WTC11 (cell line): ENCODE measurements around the gene FGF1. TPM values are rescaled to one million over a fixed set of nuclear protein-coding genes. Genes with fewer than 3 reads are reported as not detected.
A peak's percentile ranks its signal among the peaks of the same experiment; 100 is the strongest.

Experiments used
- ATAC-seq: fragments of 200-7000 bp; cut with Tn5 transposase; 2 replicates; pipeline ENCODE4 v1.10.0; 2021; ENCODE audit warnings: mild to moderate bottlenecking, moderate library complexity
- CTCF ChIA-PET: fragments of 300-600 bp; sonication (Branson Sonifier 250); formaldehyde crosslinking; loops from one replicate; lab custom pipeline; 2021; ENCODE audit warnings: antibody characterized with exemption; lab: Charles Lee
- POLR2A ChIA-PET: fragments of 350-600 bp; sonication (Branson Sonifier 250); formaldehyde crosslinking; loops from one replicate; lab custom pipeline; 2021; ENCODE audit warnings: antibody characterized with exemption; lab: Charles Lee
- DNase-seq: peaks from one replicate; pipeline ENCODE4 v3.0.0; 2021; ENCODE audit warnings: low spot score
- H3K27ac Mint-ChIP-seq: 2 replicates; pipeline ENCODE4 v1.8.0; 2021; ENCODE audit warnings: mixed read lengths
- H3K27me3 Mint-ChIP-seq: 2 replicates; pipeline ENCODE4 v1.8.0; 2021; ENCODE audit warnings: low read depth, mild to moderate bottlenecking, moderate library complexity, mixed read lengths
- H3K36me3 Mint-ChIP-seq: 2 replicates; pipeline ENCODE4 v1.8.0; 2021; ENCODE audit warnings: mixed read lengths
- H3K4me1 Mint-ChIP-seq: 2 replicates; pipeline ENCODE4 v1.8.0; 2022; ENCODE audit warnings: mixed read lengths
- H3K4me3 Mint-ChIP-seq: 2 replicates; pipeline ENCODE4 v1.8.0; 2021; ENCODE audit warnings: mild to moderate bottlenecking, moderate library complexity, mixed read lengths
- H3K9me3 Mint-ChIP-seq: 2 replicates; pipeline ENCODE4 v1.8.0; 2021; ENCODE audit warnings: mixed read lengths
- ATF6 ChIP-seq: sonication (generic); formaldehyde crosslinking; IDR thresholded peaks from 2 replicates; pipeline ENCODE4 v1.8.1; 2023; ENCODE audit warnings: mild to moderate bottlenecking, missing genetic modification reagents
- CREB1 ChIP-seq: sonication (generic); formaldehyde crosslinking; IDR thresholded peaks from 2 replicates; pipeline ENCODE4 v1.8.0; 2023; ENCODE audit warnings: mild to moderate bottlenecking, missing genetic modification reagents
- CREM ChIP-seq: sonication (generic); formaldehyde crosslinking; IDR thresholded peaks from 2 replicates; pipeline ENCODE4 v1.8.1; 2022; ENCODE audit warnings: mild to moderate bottlenecking, missing genetic modification reagents, moderate library complexity
- E2F5 ChIP-seq: sonication (generic); formaldehyde crosslinking; IDR thresholded peaks from 2 replicates; pipeline ENCODE4 v1.8.1; 2022; ENCODE audit warnings: mild to moderate bottlenecking, moderate library complexity, missing genetic modification reagents
- FOXP1 ChIP-seq: sonication (generic); formaldehyde crosslinking; IDR thresholded peaks from 2 replicates; pipeline ENCODE4 v1.8.0; 2022; ENCODE audit warnings: missing genetic modification reagents, mild to moderate bottlenecking, moderate library complexity, borderline replicate concordance
- GRHL2 ChIP-seq: fragments of 250-450 bp; sonication (Bioruptor Pico); IDR thresholded peaks from 2 replicates; pipeline ENCODE4 v1.8.0; 2022; ENCODE audit warnings: mild to moderate bottlenecking, moderate library complexity; ENCODE audit not compliant: insufficient replicate concordance, severe bottlenecking
- GTF2I ChIP-seq: fragments of 250-450 bp; sonication (Bioruptor Pico); conservative IDR thresholded peaks from 2 replicates; pipeline ENCODE4 v1.4.0; 2021; ENCODE audit warnings: mild to moderate bottlenecking
- NR2C2 ChIP-seq: sonication (generic); formaldehyde crosslinking; IDR thresholded peaks from 2 replicates; pipeline ENCODE4 v1.8.0; 2022; ENCODE audit warnings: mild to moderate bottlenecking, missing genetic modification reagents
- SP1 ChIP-seq: sonication (generic); formaldehyde crosslinking; conservative IDR thresholded peaks from 2 replicates; pipeline ENCODE4 v1.8.1; 2022; ENCODE audit warnings: missing genetic modification reagents
- TP53 ChIP-seq: sonication (generic); formaldehyde crosslinking; IDR thresholded peaks from 2 replicates; pipeline ENCODE4 v1.8.1; 2023; ENCODE audit warnings: mild to moderate bottlenecking, missing genetic modification reagents
- ZBTB21 ChIP-seq: sonication (generic); formaldehyde crosslinking; IDR thresholded peaks from 2 replicates; pipeline ENCODE4 v1.8.1; 2023; ENCODE audit warnings: mild to moderate bottlenecking, missing genetic modification reagents, borderline replicate concordance
- ZMAT4 ChIP-seq: fragments of 250-450 bp; sonication (Bioruptor Pico); IDR thresholded peaks from 2 replicates; pipeline ENCODE4 v1.9.0; 2021; ENCODE audit warnings: mild to moderate bottlenecking
- total RNA-seq: library from RNA; stranded (reverse); gene quantifications from 3 replicates; pipeline ENCODE4 v1.2.3, GENCODE V29; 2021
- TF ChIP-seq, protein P1 (sequence below): sonication (generic); formaldehyde crosslinking; IDR thresholded peaks from 2 replicates; pipeline ENCODE4 v1.8.0; 2022; ENCODE audit warnings: mild to moderate bottlenecking, missing genetic modification reagents
- TF ChIP-seq, protein P2 (sequence below): sonication (generic); formaldehyde crosslinking; conservative IDR thresholded peaks from 2 replicates; pipeline ENCODE4 v1.8.1; 2023; ENCODE audit warnings: mild to moderate bottlenecking, low read depth, missing genetic modification reagents, moderate library complexity
- TF ChIP-seq, protein P3 (sequence below): fragments of 250-450 bp; sonication (Bioruptor Pico); IDR thresholded peaks from 2 replicates; pipeline ENCODE4 v1.9.0; 2021; ENCODE audit warnings: mild to moderate bottlenecking, borderline replicate concordance
- TF ChIP-seq, protein P4 (sequence below): sonication (generic); formaldehyde crosslinking; IDR thresholded peaks from 2 replicates; pipeline ENCODE4 v1.8.0; 2022; ENCODE audit warnings: mild to moderate bottlenecking, missing genetic modification reagents
- TF ChIP-seq, protein P5 (sequence below): sonication (generic); formaldehyde crosslinking; IDR thresholded peaks from 2 replicates; pipeline ENCODE4 v1.8.1; 2022; ENCODE audit warnings: low read depth, missing genetic modification reagents, borderline replicate concordance
- TF ChIP-seq, protein P6 (sequence below): fragments of 200-600 bp; IDR thresholded peaks from 2 replicates; pipeline ENCODE4 v1.8.0; 2022; ENCODE audit warnings: antibody characterized with exemption

FGF1 gene
- total RNA-seq, 1 experiment from 2014 or later = 0.55 TPM

DNA sequence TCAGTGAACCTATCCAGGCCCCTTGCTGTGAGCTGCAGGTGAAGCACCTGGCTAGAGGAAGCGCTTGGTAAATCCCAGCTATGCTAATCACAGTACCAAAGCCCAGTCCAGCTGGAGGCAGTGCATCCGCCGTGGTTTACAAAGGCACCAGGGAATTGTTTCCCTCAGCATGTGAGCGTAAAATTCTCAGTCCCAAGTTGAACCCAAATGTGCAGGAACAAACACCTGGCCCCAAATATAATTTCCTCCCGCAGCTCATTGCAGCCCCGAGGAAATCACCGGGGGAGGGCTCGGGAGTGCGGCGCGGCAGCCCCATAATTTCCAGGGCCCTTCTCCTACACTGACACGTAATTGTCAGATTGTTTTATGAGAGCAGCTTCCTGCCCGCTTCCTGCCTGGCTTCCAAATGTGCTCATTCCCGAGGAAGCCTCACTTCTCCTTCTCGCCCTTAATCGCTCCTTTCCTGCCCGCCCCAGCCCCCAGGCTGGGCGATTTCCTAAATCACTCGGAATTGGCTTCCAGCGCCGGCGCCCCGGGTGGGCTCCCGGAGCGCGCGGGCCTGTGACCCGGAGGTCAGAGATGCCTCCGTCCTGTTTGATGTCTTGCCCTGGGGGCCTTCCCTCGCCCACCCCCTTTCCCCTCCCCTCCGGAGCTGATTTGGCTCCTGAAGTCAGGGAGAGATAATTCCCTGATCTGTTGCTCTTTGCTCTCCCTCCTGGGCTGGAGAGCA is 134.4 kb downstream of the FGF1 start (continued):
- TF ChIP-seq, protein P1, sequence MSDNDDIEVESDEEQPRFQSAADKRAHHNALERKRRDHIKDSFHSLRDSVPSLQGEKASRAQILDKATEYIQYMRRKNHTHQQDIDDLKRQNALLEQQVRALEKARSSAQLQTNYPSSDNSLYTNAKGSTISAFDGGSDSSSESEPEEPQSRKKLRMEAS (CRISPR knock-in tag) = no peak
- TF ChIP-seq SP1 (CRISPR knock-in tag) = no peak; the same call in 1 of the 2 replicates
- TF ChIP-seq CREM (CRISPR knock-in tag) = no peak
- no peak for TF ChIP-seq CREB1 (CRISPR knock-in tag)
- no peak for TF ChIP-seq NR2C2
- TF ChIP-seq TP53 (CRISPR knock-in tag) = no peak
- TF ChIP-seq ZBTB21 (CRISPR knock-in tag) = no peak
- TF ChIP-seq, protein P2, sequence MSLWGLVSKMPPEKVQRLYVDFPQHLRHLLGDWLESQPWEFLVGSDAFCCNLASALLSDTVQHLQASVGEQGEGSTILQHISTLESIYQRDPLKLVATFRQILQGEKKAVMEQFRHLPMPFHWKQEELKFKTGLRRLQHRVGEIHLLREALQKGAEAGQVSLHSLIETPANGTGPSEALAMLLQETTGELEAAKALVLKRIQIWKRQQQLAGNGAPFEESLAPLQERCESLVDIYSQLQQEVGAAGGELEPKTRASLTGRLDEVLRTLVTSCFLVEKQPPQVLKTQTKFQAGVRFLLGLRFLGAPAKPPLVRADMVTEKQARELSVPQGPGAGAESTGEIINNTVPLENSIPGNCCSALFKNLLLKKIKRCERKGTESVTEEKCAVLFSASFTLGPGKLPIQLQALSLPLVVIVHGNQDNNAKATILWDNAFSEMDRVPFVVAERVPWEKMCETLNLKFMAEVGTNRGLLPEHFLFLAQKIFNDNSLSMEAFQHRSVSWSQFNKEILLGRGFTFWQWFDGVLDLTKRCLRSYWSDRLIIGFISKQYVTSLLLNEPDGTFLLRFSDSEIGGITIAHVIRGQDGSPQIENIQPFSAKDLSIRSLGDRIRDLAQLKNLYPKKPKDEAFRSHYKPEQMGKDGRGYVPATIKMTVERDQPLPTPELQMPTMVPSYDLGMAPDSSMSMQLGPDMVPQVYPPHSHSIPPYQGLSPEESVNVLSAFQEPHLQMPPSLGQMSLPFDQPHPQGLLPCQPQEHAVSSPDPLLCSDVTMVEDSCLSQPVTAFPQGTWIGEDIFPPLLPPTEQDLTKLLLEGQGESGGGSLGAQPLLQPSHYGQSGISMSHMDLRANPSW (CRISPR knock-in tag) = no peak
- 0 out of 2 replicates have a peak, but pooled peaks have one; percentile 68 for TF ChIP-seq E2F5

- no peak overlapping the region for H3K4me3 Mint-ChIP-seq
- ATAC-seq = no peak
- no peaks in the 10 kb centered on the region for H3K36me3 Mint-ChIP-seq
- ChIA-PET CTCF (interaction anchor here (0.9 to 6.3 kb wide), 15 partner anchors 146 to 398 kb away, joined by 3 to 59 read pairs (median 7); partner anchors contain the start of gene SPRY4), POLR2A (interaction anchor here (1.8 kb wide), 1 partner anchor 223 kb away, joined by 4 read pairs; no protein-coding TSS in a partner anchor)
- H3K27ac Mint-ChIP-seq = peak overlapping the region; percentile 81
- H3K27me3 Mint-ChIP-seq = no peaks in the 10 kb centered on the region
- no peak for DNase-seq
- no peaks in the 10 kb centered on the region for H3K9me3 Mint-ChIP-seq
- peaks cover 64% of the 10 kb centered on the region for H3K4me1 Mint-ChIP-seq
- TF ChIP-seq, protein P3, sequence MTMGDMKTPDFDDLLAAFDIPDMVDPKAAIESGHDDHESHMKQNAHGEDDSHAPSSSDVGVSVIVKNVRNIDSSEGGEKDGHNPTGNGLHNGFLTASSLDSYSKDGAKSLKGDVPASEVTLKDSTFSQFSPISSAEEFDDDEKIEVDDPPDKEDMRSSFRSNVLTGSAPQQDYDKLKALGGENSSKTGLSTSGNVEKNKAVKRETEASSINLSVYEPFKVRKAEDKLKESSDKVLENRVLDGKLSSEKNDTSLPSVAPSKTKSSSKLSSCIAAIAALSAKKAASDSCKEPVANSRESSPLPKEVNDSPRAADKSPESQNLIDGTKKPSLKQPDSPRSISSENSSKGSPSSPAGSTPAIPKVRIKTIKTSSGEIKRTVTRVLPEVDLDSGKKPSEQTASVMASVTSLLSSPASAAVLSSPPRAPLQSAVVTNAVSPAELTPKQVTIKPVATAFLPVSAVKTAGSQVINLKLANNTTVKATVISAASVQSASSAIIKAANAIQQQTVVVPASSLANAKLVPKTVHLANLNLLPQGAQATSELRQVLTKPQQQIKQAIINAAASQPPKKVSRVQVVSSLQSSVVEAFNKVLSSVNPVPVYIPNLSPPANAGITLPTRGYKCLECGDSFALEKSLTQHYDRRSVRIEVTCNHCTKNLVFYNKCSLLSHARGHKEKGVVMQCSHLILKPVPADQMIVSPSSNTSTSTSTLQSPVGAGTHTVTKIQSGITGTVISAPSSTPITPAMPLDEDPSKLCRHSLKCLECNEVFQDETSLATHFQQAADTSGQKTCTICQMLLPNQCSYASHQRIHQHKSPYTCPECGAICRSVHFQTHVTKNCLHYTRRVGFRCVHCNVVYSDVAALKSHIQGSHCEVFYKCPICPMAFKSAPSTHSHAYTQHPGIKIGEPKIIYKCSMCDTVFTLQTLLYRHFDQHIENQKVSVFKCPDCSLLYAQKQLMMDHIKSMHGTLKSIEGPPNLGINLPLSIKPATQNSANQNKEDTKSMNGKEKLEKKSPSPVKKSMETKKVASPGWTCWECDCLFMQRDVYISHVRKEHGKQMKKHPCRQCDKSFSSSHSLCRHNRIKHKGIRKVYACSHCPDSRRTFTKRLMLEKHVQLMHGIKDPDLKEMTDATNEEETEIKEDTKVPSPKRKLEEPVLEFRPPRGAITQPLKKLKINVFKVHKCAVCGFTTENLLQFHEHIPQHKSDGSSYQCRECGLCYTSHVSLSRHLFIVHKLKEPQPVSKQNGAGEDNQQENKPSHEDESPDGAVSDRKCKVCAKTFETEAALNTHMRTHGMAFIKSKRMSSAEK (CRISPR knock-in tag) = no peak
- TF ChIP-seq, protein P4, sequence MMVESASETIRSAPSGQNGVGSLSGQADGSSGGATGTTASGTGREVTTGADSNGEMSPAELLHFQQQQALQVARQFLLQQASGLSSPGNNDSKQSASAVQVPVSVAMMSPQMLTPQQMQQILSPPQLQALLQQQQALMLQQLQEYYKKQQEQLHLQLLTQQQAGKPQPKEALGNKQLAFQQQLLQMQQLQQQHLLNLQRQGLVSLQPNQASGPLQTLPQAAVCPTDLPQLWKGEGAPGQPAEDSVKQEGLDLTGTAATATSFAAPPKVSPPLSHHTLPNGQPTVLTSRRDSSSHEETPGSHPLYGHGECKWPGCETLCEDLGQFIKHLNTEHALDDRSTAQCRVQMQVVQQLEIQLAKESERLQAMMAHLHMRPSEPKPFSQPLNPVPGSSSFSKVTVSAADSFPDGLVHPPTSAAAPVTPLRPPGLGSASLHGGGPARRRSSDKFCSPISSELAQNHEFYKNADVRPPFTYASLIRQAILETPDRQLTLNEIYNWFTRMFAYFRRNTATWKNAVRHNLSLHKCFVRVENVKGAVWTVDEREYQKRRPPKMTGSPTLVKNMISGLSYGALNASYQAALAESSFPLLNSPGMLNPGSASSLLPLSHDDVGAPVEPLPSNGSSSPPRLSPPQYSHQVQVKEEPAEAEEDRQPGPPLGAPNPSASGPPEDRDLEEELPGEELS (CRISPR knock-in tag) = no peak
- TF ChIP-seq GTF2I (CRISPR knock-in tag) = no peak
- no peak for TF ChIP-seq GRHL2 (CRISPR knock-in tag)
- TF ChIP-seq FOXP1 (CRISPR knock-in tag) = no peak
- TF ChIP-seq, protein P5, sequence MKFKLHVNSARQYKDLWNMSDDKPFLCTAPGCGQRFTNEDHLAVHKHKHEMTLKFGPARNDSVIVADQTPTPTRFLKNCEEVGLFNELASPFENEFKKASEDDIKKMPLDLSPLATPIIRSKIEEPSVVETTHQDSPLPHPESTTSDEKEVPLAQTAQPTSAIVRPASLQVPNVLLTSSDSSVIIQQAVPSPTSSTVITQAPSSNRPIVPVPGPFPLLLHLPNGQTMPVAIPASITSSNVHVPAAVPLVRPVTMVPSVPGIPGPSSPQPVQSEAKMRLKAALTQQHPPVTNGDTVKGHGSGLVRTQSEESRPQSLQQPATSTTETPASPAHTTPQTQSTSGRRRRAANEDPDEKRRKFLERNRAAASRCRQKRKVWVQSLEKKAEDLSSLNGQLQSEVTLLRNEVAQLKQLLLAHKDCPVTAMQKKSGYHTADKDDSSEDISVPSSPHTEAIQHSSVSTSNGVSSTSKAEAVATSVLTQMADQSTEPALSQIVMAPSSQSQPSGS (CRISPR knock-in tag) = no peak
- TF ChIP-seq, protein P6, sequence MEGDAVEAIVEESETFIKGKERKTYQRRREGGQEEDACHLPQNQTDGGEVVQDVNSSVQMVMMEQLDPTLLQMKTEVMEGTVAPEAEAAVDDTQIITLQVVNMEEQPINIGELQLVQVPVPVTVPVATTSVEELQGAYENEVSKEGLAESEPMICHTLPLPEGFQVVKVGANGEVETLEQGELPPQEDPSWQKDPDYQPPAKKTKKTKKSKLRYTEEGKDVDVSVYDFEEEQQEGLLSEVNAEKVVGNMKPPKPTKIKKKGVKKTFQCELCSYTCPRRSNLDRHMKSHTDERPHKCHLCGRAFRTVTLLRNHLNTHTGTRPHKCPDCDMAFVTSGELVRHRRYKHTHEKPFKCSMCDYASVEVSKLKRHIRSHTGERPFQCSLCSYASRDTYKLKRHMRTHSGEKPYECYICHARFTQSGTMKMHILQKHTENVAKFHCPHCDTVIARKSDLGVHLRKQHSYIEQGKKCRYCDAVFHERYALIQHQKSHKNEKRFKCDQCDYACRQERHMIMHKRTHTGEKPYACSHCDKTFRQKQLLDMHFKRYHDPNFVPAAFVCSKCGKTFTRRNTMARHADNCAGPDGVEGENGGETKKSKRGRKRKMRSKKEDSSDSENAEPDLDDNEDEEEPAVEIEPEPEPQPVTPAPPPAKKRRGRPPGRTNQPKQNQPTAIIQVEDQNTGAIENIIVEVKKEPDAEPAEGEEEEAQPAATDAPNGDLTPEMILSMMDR = no peak
- TF ChIP-seq ATF6 = no peak
- TF ChIP-seq ZMAT4 (CRISPR knock-in tag) = no peak
Measured at GRCh38 chr5:142550471-142550870, 135.4 kb downstream of the FGF1 start.
